ENCODE results near the gene UBE2D2.
"Not testable (repeated sequence)": the region's sequence is repeated elsewhere in the genome, so short reads cannot be mapped to it uniquely, and the experiment has no call there.

Gene UBE2D2

DNA sequence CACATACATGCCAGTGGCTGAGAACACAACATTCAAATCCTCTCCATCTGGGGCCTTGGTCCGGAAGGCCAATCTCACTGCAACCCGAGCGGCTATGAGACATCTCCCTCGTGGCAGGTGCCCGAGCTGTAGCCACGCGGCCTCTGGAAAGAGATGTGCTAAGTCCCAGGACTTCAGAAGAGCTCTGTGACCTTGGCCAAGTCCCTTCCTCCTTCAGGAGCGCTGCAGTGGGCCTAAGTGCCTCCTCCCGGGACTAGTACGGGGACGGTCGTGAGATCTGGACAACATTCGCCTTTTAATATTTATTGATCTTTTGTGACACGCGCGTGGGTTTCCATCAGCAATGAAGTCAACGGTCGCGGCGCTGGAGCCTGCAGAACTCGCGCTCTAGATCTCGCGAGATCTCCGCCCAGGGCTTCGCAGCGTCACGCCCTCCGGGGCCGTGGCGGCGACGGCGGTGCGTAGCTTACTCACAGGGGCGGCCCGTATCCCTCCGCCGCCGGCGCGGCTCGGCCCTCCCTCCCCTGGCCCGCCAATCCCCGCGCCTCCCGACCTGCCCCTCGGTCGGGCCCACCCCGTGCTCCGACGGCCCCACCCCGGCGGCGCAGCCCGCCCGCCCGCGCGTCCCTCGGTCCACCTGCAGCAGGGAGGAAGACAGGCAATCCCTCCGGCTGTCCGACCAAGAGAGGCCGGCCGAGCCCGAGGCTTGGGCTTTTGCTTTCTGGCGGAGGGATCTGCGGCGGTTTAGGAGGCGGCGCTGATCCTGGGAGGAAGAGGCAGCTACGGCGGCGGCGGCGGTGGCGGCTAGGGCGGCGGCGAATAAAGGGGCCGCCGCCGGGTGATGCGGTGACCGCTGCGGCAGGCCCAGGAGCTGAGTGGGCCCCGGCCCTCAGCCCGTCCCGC lies at the start of gene UBE2D2:
Gene UBE2D2, plus strand, starts transcription at position 588 of the 903 bp plus-strand sequence. CDS start 453 bp downstream, outside the sequence.
- peak; percentile 95 for DNase-seq

DNA sequence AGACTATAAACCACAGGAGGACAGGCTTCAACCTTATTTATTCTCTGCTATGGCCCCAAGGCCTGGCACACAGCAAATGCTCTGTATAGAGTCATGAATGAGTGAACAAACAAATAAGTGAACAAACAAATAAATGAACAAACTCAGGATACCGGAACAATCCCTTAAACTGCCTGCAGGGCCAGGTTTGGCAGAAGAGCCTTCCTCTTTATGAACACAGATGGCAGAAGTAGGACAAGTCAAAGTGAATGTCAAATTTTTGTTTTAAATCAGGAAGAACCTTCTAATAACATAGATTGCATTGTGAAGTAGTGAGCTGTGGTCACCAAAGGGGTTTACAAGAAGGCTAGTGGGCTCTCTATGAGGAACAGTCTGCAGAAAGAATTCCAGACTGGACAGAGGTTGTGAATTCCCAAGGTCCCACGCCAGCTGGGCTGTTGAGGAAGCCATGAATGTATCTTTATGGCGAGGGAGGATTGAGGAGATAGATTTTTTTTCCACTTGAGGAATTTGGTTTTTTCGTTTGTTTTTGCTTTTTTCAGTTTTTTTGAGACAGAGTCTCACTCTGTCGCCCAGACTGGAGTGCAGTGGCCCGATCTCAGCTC lies 48.3 kb upstream of the UBE2D2 start:
- DNase-seq, result no peak

DNA sequence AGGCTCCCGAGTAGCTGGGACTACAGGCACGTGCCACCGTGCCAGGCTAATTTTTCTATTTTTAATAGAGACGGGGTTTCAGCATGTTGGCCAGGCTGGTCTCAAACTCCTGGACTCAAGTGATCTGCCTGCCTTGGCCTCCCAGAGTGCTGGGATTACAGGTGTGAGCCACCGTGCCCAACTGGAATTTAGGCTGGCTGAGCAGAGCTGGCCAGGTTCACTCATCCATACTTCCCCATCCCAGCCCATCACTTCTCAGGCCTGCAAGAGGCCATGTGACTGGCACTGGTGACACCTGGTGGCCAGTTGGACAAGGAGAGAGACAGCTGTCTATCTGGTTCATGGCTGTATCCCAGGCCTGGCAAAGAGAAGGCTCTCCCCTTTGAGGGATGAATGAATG lies 47.7 kb upstream of the UBE2D2 start:
- peak; percentile 54 for DNase-seq

- DNase-seq, result no peak
Measured at GRCh38 chr5:139513852-139514485, 47.2 kb upstream of the UBE2D2 start.

GRCh38 chr5:139514486-139514856 lies 46.7 kb upstream of the UBE2D2 start:
- DNase-seq, result no peak

- DNase-seq, result peak; percentile 66
Measured at GRCh38 chr5:139517683-139518564, 43.2 kb upstream of the UBE2D2 start.

GRCh38 chr5:139523635-139524445 lies 37.3 kb upstream of the UBE2D2 start:
- DNase-seq, result no peak

GRCh38 chr5:139524446-139524845 lies 36.7 kb upstream of the UBE2D2 start:
- DNase-seq, result no peak

- no peak for DNase-seq
Measured at GRCh38 chr5:139524940-139525585, 36.1 kb upstream of the UBE2D2 start.

GRCh38 chr5:139525586-139526308 lies 35.4 kb upstream of the UBE2D2 start:
- DNase-seq, result not testable (repeated sequence)

GRCh38 chr5:139526309-139527089 lies 34.6 kb upstream of the UBE2D2 start:
- not testable (repeated sequence) for DNase-seq

GRCh38 chr5:139527090-139527470 lies 34.1 kb upstream of the UBE2D2 start:
- DNase-seq, result not testable (repeated sequence)

- not testable (repeated sequence) for DNase-seq
Measured at GRCh38 chr5:139527896-139528467, 33.2 kb upstream of the UBE2D2 start.

DNA sequence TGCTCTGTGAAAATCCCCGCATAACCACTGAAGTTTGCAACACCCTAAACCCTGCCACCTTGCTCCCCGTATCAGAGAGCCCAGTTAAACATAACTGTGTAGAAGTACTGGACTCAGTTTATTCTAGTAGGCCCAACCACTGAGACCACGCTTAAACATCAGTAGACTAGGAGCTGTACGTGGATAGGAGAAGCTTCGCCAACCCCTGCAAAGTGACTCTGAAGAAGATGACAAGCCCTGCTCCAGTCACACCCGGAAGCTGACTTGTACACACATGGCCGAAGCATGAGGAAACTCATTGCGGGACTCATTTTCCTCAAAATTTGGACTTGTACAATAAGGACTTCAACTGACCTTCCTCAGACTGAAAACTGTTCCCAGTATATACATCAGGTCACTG lies 32.4 kb upstream of the UBE2D2 start:
- not testable (repeated sequence) for DNase-seq

GRCh38 chr5:139530079-139530478 lies 31.1 kb upstream of the UBE2D2 start:
- not testable (repeated sequence) for DNase-seq

GRCh38 chr5:139531772-139532169 lies 29.4 kb upstream of the UBE2D2 start:
- DNase-seq, result no peak

DNA sequence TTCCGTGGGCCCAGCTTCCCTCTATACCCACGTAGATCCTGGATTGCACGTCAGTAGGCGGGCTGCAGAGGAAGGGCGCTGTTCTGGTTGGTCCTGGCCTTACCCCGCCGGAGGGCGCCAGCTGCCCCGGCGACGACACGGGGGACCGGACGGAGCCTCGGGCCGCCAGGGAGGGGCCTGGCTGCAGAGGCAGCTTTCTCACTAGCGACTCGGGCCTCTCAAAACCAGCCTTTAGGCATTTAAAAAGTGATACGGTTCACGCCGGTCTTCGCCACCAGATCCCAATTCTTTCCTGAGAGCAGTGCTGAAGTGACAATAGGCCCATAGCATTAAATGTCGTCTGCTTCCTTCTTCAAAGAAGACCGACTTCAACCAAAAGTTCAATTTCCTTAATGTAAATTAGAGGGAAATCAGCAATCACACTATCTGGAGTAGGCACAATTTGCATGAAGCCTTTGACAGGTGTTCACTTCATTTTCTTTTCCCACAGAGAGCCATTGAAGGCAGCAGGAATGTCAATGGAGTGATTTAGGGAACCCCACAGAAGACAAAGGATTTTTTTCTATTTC lies 17.6 kb upstream of the UBE2D2 start:
- no peak for DNase-seq

DNA sequence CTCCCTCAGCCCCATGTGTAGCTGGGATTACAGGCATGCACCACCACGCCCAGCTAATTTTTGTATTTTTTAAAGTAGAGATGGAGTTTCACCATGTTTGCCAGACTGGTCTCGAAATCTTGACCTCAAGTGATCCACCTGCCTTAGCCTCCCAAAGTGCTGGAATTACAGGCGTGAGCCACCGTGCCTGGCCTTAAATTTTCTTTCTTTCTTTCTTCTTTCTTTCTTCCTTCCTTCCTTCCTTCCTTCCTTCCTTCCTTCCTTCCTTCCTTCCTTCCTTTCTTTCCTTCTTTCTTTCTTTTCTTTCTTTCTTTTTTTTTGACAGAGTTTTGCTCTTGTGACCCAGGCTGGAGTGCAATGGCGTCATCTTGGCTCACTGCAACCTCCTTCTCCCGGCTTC lies 14.5 kb upstream of the UBE2D2 start:
- not testable (repeated sequence) for DNase-seq
